HG03378 (cell line): ENCODE measurements around the gene CELSR1.
"Not testable (repeated sequence)": the region's sequence is repeated elsewhere in the genome, so short reads cannot be mapped to it uniquely, and the experiment has no call there.

ENCODE experiments used
- ATAC-seq: cut with Tn5 transposase; IDR thresholded peaks from one replicate; pipeline ENCODE4 v1.9.1; 2021; ENCODE audit warnings: mild to moderate bottlenecking, moderate library complexity; ENCODE audit not compliant: unreplicated experiment

The CELSR1 gene

GRCh38 chr22:46486996-46487717, 50.3 kb downstream of the CELSR1 start:
- ATAC-seq = no peak

GRCh38 chr22:46484861-46485595, 52.4 kb downstream of the CELSR1 start:
- ATAC-seq = no peak

GRCh38 chr22:46484156-46484860, 53.1 kb downstream of the CELSR1 start:
- no peak for ATAC-seq

- no peak for ATAC-seq
Observed at GRCh38 chr22:46483353-46483752, 54.1 kb downstream of the CELSR1 start.

GRCh38 chr22:46482056-46482675, 55.3 kb downstream of the CELSR1 start:
- ATAC-seq = no peak

- ATAC-seq = no peak
Observed at GRCh38 chr22:46481386-46481785, 56.0 kb downstream of the CELSR1 start.

GRCh38 chr22:46480396-46480795, 57.0 kb downstream of the CELSR1 start:
- no peak for ATAC-seq

GRCh38 chr22:46479046-46479445, 58.4 kb downstream of the CELSR1 start:
- ATAC-seq = no peak

GRCh38 chr22:46478083-46478551, 59.3 kb downstream of the CELSR1 start:
- no peak for ATAC-seq

GRCh38 chr22:46476547-46476941, 60.9 kb downstream of the CELSR1 start:
- ATAC-seq = no peak

- ATAC-seq = no peak
Observed at GRCh38 chr22:46473896-46474557, 63.4 kb downstream of the CELSR1 start.

GRCh38 chr22:46473021-46473779, 64.2 kb downstream of the CELSR1 start:
- ATAC-seq = no peak

GRCh38 chr22:46472722-46473016, 64.8 kb downstream of the CELSR1 start:
- ATAC-seq = no peak

GRCh38 chr22:46471901-46472721, 65.3 kb downstream of the CELSR1 start:
- no peak for ATAC-seq

GRCh38 chr22:46471330-46471729, 66.1 kb downstream of the CELSR1 start:
- ATAC-seq = not testable (repeated sequence)

GRCh38 chr22:46469711-46470110, 67.7 kb downstream of the CELSR1 start:
- no peak for ATAC-seq

GRCh38 chr22:46467006-46467405, 70.4 kb downstream of the CELSR1 start:
- no peak for ATAC-seq

GRCh38 chr22:46466255-46466676, 71.2 kb downstream of the CELSR1 start:
- no peak for ATAC-seq

GRCh38 chr22:46465793-46466192, 71.6 kb downstream of the CELSR1 start:
- ATAC-seq = no peak
